Measurements from ENCODE around the gene FLVCR2. TPM values are rescaled to one million over a fixed set of nuclear protein-coding genes. Genes with fewer than 3 reads are reported as not detected.
"Not testable (repeated sequence)": the region's sequence is repeated elsewhere in the genome, so short reads cannot be mapped to it uniquely, and the experiment has no call there.

FLVCR2 gene
- total and polyA plus RNA-seq, 2 donors, result 1.9 to 5.7 TPM

DNA sequence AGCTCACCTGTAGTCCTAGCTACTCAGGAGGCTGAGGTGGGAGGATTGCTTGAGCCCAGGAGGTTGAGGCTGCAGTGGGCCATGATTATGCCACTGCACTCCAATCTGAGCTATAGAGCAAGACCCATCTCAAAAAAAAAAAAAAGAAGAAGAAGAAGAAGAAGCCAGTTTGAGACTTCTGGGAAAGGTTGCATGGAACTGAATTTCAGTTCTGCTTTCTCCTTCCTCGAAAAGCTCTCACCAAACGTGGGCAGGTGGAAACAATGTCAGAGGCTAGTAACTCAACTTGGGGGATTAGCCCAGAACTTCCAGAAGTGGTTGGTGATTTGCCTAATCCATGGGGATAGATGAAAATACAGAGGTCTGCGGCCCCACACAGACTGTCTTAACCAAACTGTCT is 18.7 kb downstream of the FLVCR2 start:
- H3K9me3 ChIP-seq (ENCODE audit: control insufficient read depth in 2 of 2, insufficient read depth in 1 of 2, low read length in 1 of 2), result peaks cover 0 to 5% of the 10 kb centered on the region in 2 donors
- H3K36me3 ChIP-seq (ENCODE audit: control insufficient read depth in 2 of 2, insufficient read depth in 2 of 2, low read length in 1 of 2), result no peaks in the 10 kb centered on the region
- DNase-seq (ENCODE audit: low read depth in 6 of 9, low spot score in 9 of 9), result no peak
- no peaks in the 10 kb centered on the region for H3K4me1 ChIP-seq (ENCODE audit: control insufficient read depth in 2 of 2, insufficient read depth in 2 of 2, low read length in 2 of 2)
- H3K27me3 ChIP-seq (ENCODE audit: control insufficient read depth in 2 of 2, insufficient read depth in 1 of 2, low read length in 1 of 2), result no peaks in the 10 kb centered on the region
- no peak overlapping the region for H3K4me3 ChIP-seq (ENCODE audit: low read length in 2 of 2)
- 48% methylated on average over 3 of the region's 3 CpGs for WGBS
- no peak overlapping the region for H3K27ac ChIP-seq (ENCODE audit: low read depth in 1 of 2, low read length in 1 of 2)

DNA sequence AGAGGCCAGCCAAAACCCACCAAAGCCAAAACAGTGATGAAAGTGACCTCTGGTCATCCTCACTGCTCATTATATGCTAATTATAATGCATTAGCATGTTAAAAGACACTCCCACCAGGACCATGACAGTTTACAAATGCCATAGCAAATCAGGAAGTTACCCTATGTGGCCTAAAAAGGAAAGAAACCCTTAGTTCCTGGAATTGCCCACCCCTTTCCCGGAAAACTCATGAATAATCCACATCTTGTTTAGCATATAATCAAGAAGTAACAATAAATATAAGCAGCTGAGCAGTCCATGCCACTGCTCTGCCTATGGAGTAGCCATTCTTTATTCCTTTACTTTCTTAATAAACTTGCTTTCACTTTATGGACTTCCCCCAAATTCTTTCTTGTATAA is 21.7 kb downstream of the FLVCR2 start:
- H3K9me3 ChIP-seq (ENCODE audit: control insufficient read depth in 2 of 2, insufficient read depth in 1 of 2, low read length in 1 of 2); H3K4me3 ChIP-seq (ENCODE audit: low read length in 2 of 2); DNase-seq (ENCODE audit: low read depth in 6 of 9, low spot score in 9 of 9); H3K27ac ChIP-seq (ENCODE audit: low read depth in 1 of 2, low read length in 1 of 2); H3K27me3 ChIP-seq (ENCODE audit: control insufficient read depth in 2 of 2, insufficient read depth in 1 of 2, low read length in 1 of 2); H3K4me1 ChIP-seq (ENCODE audit: control insufficient read depth in 2 of 2, insufficient read depth in 2 of 2, low read length in 2 of 2); H3K36me3 ChIP-seq (ENCODE audit: control insufficient read depth in 2 of 2, insufficient read depth in 2 of 2, low read length in 1 of 2): not testable (repeated sequence)
- WGBS, result 97% methylated on average over 1 of the region's 1 CpG

DNA sequence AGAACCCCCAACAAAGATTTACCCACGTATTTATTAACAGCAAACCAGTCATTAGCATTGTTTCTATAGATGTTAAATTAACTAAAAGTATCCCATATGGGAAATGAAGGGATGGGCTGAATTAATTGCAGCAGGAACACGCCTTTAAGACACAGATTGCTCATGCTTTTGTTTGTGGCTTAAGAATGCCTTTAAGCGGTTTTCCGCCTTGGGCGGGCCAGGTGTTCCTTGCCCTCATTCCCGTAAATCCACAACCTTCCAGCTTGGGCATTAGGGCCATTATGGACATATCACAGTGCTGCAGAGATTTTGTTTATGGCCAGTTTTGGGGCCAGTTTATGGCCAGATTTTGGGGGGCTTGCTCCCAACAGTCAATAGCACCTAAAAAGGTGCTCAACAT is 22.6 kb downstream of the FLVCR2 start:
- H3K27me3 ChIP-seq (ENCODE audit: control insufficient read depth in 2 of 2, insufficient read depth in 1 of 2, low read length in 1 of 2); H3K4me3 ChIP-seq (ENCODE audit: low read length in 2 of 2); H3K36me3 ChIP-seq (ENCODE audit: control insufficient read depth in 2 of 2, insufficient read depth in 2 of 2, low read length in 1 of 2); H3K4me1 ChIP-seq (ENCODE audit: control insufficient read depth in 2 of 2, insufficient read depth in 2 of 2, low read length in 2 of 2); DNase-seq (ENCODE audit: low read depth in 6 of 9, low spot score in 9 of 9); H3K9me3 ChIP-seq (ENCODE audit: control insufficient read depth in 2 of 2, insufficient read depth in 1 of 2, low read length in 1 of 2); H3K27ac ChIP-seq (ENCODE audit: low read depth in 1 of 2, low read length in 1 of 2): not testable (repeated sequence)
- WGBS, result 90% methylated on average over 6 of the region's 6 CpGs

DNA sequence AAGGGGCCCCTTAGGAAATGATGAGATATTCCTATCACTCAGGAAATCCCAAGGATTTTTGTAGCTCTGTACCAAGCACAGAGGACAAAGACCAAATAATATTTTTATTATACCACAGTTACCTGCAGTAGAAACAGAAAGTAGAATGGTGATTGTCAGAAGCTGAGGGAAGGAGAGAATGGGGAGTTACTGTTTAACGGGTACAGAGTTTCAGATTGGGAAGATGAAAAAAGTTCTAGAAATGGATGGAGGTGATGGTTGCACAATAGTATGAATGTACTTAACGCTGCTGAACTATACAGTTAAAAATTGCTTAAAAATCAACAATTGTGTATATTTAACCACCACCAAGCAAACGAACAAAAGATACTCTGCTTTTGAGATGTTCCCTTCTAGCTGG is 24.1 kb downstream of the FLVCR2 start:
- no peaks in the 10 kb centered on the region for H3K36me3 ChIP-seq (ENCODE audit: control insufficient read depth in 2 of 2, insufficient read depth in 2 of 2, low read length in 1 of 2)
- DNase-seq (ENCODE audit: low read depth in 6 of 9, low spot score in 9 of 9), result no peak
- H3K27me3 ChIP-seq (ENCODE audit: control insufficient read depth in 2 of 2, insufficient read depth in 1 of 2, low read length in 1 of 2), result no peaks in the 10 kb centered on the region
- H3K9me3 ChIP-seq (ENCODE audit: control insufficient read depth in 2 of 2, insufficient read depth in 1 of 2, low read length in 1 of 2), result no peaks in the 10 kb centered on the region
- H3K27ac ChIP-seq (ENCODE audit: low read depth in 1 of 2, low read length in 1 of 2), result no peak overlapping the region
- no peak overlapping the region for H3K4me3 ChIP-seq (ENCODE audit: low read length in 2 of 2)
- H3K4me1 ChIP-seq (ENCODE audit: control insufficient read depth in 2 of 2, insufficient read depth in 2 of 2, low read length in 2 of 2), result peaks cover 0 to 2% of the 10 kb centered on the region in 2 donors
- WGBS, result 95% methylated on average over 3 of the region's 3 CpGs

DNA sequence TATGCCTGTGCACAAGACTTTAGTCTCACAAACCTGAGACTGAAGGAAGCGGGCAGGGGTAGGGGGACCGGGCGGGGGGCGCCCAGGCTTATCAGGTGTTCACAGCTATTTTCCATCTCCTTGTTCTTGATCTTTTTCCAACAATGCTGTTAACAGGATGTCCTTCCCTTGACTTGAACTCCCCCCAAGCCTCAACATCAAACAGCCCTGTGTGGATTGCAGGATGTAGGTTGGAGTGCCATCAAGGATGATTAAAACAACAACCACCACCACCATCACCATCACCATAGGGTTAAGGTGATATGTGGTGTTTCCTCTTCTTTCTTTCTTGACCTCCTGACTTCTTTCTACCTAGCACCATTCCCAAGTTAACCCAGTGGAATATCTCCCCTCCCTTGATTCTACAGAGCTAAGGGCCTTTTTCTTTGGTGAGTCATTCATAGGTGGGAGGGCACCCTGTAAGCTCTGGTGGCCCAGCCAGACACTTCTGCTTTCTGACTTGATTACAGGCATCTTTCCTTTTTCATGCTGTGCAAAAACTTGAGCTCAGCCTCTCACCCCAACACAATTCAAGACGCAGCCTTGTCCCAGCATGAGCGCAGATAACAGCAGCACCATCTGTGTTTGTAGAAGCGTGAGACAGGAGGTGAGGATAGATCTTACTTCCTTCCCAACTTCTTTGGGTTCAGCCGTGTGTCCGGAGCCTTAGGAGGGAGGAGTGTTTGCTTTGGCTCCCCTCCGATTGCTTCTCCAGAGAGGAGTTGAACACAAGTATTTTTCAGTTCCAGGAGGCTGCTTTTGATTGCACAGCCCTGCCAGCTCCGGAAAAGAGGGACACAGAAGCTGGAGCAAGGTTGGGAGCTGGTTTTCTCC is 26.8 kb downstream of the FLVCR2 start:
- 83% methylated on average over 11 of the region's 11 CpGs for WGBS
- Histone ChIP-seq H3K4me3 (ENCODE audit: low read length in 2 of 2) (no peak overlapping the region), H3K27ac (ENCODE audit: low read depth in 1 of 2, low read length in 1 of 2) (peak overlapping the region in 1 of 2 donors; percentile 32), H3K36me3 (ENCODE audit: control insufficient read depth in 2 of 2, insufficient read depth in 2 of 2, low read length in 1 of 2) (no peaks in the 10 kb centered on the region), H3K27me3 (ENCODE audit: control insufficient read depth in 2 of 2, insufficient read depth in 1 of 2, low read length in 1 of 2) (no peaks in the 10 kb centered on the region), H3K4me1 (ENCODE audit: control insufficient read depth in 2 of 2, insufficient read depth in 2 of 2, low read length in 2 of 2) (peaks cover 0 to 2% of the 10 kb centered on the region in 2 donors), H3K9me3 (ENCODE audit: control insufficient read depth in 2 of 2, insufficient read depth in 1 of 2, low read length in 1 of 2) (no peaks in the 10 kb centered on the region)
- DNase-seq (ENCODE audit: low read depth in 6 of 9, low spot score in 9 of 9), result peak in 1 of 9 donors; percentile 6

DNA sequence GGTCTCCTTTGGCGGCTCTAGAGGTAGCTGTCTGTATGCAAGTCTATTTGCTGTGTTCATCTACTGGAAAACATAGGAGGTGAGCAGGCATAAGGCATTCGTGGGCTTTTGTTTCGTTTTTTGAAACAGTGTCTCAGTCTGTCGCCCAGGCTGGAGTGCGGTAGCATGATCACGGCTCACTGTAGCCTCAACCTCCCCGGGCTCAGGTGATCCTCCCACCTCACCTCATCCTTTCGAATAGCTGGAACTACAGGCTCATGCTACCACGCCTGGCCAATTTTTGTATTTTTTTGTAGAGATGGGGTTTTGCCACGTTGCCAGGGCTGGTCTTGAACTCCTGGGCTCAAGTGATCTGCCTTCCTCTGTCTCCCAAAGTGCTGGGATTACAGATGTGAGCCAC is 27.5 kb downstream of the FLVCR2 start:
- DNase-seq (ENCODE audit: low read depth in 6 of 9, low spot score in 9 of 9), result no peak
- Histone ChIP-seq H3K9me3 (ENCODE audit: control insufficient read depth in 2 of 2, insufficient read depth in 1 of 2, low read length in 1 of 2) (no peaks in the 10 kb centered on the region), H3K36me3 (ENCODE audit: control insufficient read depth in 2 of 2, insufficient read depth in 2 of 2, low read length in 1 of 2) (no peaks in the 10 kb centered on the region), H3K4me1 (ENCODE audit: control insufficient read depth in 2 of 2, insufficient read depth in 2 of 2, low read length in 2 of 2) (peaks cover 0 to 2% of the 10 kb centered on the region in 2 donors), H3K4me3 (ENCODE audit: low read length in 2 of 2) (no peak overlapping the region), H3K27ac (ENCODE audit: low read depth in 1 of 2, low read length in 1 of 2) (peak overlapping the region in 1 of 2 donors; percentile 32), H3K27me3 (ENCODE audit: control insufficient read depth in 2 of 2, insufficient read depth in 1 of 2, low read length in 1 of 2) (no peaks in the 10 kb centered on the region)
- WGBS, result 89% methylated on average over 10 of the region's 10 CpGs

DNA sequence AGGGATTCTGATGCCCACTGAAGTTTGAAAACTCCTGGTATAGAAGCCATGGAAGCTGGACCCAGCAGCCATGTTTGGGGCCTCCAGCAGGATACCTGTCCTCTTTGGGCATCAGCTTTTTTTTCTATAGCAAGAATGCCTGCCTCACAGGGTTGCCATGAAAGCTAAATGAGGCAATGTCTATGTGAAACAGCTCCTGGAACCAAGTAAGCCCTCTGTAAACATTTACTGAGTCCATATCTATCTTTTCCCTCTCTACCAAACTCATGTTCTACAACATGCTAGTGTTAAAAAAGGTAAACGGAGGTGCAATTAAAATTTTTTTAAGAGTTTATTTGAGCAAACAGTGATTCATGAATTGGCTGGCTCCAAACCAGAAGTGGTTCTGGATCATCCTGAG is 28.6 kb downstream of the FLVCR2 start:
- WGBS, result 100% methylated on average over 1 of the region's 1 CpG
- H3K9me3 ChIP-seq (ENCODE audit: control insufficient read depth in 2 of 2, insufficient read depth in 1 of 2, low read length in 1 of 2), result no peaks in the 10 kb centered on the region
- H3K4me1 ChIP-seq (ENCODE audit: control insufficient read depth in 2 of 2, insufficient read depth in 2 of 2, low read length in 2 of 2), result peaks cover 0 to 2% of the 10 kb centered on the region in 2 donors
- H3K27ac ChIP-seq (ENCODE audit: low read depth in 1 of 2, low read length in 1 of 2), result no peak overlapping the region
- H3K4me3 ChIP-seq (ENCODE audit: low read length in 2 of 2), result no peak overlapping the region
- no peaks in the 10 kb centered on the region for H3K27me3 ChIP-seq (ENCODE audit: control insufficient read depth in 2 of 2, insufficient read depth in 1 of 2, low read length in 1 of 2)
- H3K36me3 ChIP-seq (ENCODE audit: control insufficient read depth in 2 of 2, insufficient read depth in 2 of 2, low read length in 1 of 2), result no peaks in the 10 kb centered on the region
- no peak for DNase-seq (ENCODE audit: low read depth in 6 of 9, low spot score in 9 of 9)

DNA sequence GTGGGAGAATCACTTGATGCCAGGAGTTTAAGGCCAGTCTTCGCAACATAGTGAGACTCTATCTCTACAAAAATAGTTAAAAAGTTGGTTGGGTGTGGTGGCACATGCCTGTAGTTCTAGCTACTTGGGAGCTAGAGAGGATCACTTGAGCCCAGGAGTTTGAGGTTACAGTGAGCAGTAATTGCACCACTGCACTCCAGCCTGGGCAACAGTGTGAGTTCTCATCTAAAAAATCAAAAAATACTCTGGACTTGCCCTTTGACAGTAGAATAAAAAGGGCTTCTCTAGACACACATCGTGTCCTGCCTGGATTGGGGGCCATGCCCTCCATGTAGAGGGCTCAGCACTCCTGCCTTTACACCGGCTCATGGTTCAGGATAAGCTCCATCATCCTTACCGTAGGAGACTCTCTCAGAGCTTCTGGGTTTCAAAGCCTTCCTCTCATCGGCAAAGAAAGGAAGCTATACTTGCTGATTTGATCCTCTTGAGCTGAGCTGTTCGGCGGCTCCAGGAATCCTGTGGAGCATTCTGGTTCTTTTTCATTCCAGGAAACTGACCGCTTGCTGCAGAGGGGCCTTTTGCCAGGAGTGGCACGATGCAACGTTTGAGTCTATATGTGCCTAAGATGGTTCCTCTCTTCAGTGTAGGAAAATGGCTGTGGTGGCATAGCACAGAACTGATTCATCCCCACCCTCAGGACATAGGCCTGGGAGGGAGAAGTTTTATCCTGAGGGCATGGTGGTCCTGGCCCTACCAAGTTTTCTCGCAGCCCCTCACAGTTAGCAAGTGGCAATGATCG is 29.6 kb downstream of the FLVCR2 start:
- DNase-seq (ENCODE audit: low read depth in 6 of 9, low spot score in 9 of 9), result no peak
- Histone ChIP-seq H3K4me3 (ENCODE audit: low read length in 2 of 2) (no peak overlapping the region), H3K27ac (ENCODE audit: low read depth in 1 of 2, low read length in 1 of 2) (no peak overlapping the region), H3K9me3 (ENCODE audit: control insufficient read depth in 2 of 2, insufficient read depth in 1 of 2, low read length in 1 of 2) (no peaks in the 10 kb centered on the region), H3K4me1 (ENCODE audit: control insufficient read depth in 2 of 2, insufficient read depth in 2 of 2, low read length in 2 of 2) (peaks cover 0 to 2% of the 10 kb centered on the region in 2 donors), H3K36me3 (ENCODE audit: control insufficient read depth in 2 of 2, insufficient read depth in 2 of 2, low read length in 1 of 2) (no peaks in the 10 kb centered on the region), H3K27me3 (ENCODE audit: control insufficient read depth in 2 of 2, insufficient read depth in 1 of 2, low read length in 1 of 2) (no peaks in the 10 kb centered on the region)
- 96% methylated on average over 12 of the region's 12 CpGs for WGBS

DNA sequence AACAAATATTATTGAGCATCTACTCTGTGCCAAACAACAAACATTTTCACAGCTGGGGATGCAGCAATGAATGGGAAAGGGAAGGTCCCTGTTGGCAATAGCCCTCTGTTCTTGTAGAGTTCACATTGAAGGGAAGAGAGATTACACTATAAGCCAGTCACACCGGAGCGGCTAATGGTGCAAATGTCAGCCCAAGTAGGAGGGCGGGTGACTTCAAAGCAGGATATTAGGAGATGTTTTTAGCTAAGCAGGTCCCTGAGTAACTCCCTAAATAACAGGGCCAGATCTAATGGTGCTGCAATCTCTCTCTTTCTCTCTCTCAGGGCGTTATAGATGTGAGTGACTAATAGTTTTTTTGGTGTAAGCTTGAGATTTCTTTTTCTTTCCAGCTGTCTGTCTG is 30.7 kb downstream of the FLVCR2 start:
- Histone ChIP-seq H3K4me3 (ENCODE audit: low read length in 2 of 2) (no peak overlapping the region), H3K36me3 (ENCODE audit: control insufficient read depth in 2 of 2, insufficient read depth in 2 of 2, low read length in 1 of 2) (no peaks in the 10 kb centered on the region), H3K27me3 (ENCODE audit: control insufficient read depth in 2 of 2, insufficient read depth in 1 of 2, low read length in 1 of 2) (no peaks in the 10 kb centered on the region), H3K9me3 (ENCODE audit: control insufficient read depth in 2 of 2, insufficient read depth in 1 of 2, low read length in 1 of 2) (no peaks in the 10 kb centered on the region), H3K27ac (ENCODE audit: low read depth in 1 of 2, low read length in 1 of 2) (no peak overlapping the region), H3K4me1 (ENCODE audit: control insufficient read depth in 2 of 2, insufficient read depth in 2 of 2, low read length in 2 of 2) (peaks cover 0 to 2% of the 10 kb centered on the region in 2 donors)
- no peak for DNase-seq (ENCODE audit: low read depth in 6 of 9, low spot score in 9 of 9)
- WGBS, result 94% methylated on average over 4 of the region's 4 CpGs

Measured in thymus (tissue), 11 donors.